GM19463 (cell line): ENCODE results near the gene PLXDC2.
"Not testable (repeated sequence)": the region's sequence is repeated elsewhere in the genome, so short reads cannot be mapped to it uniquely, and the experiment has no call there.

Source experiments
- ATAC-seq: cut with Tn5 transposase; IDR thresholded peaks from one replicate; pipeline ENCODE4 v1.9.1; 2021; ENCODE audit warnings: mild to moderate bottlenecking, moderate library complexity; ENCODE audit not compliant: unreplicated experiment

The PLXDC2 gene

GRCh38 chr10:20170661-20171060, 354.4 kb downstream of the PLXDC2 start:
- no peak for ATAC-seq

- no peak for ATAC-seq
Observed at GRCh38 chr10:20173046-20173445, 356.8 kb downstream of the PLXDC2 start.

GRCh38 chr10:20175719-20176118, 359.5 kb downstream of the PLXDC2 start:
- no peak for ATAC-seq

GRCh38 chr10:20180766-20181165, 364.5 kb downstream of the PLXDC2 start:
- no peak for ATAC-seq

GRCh38 chr10:20181434-20181833, 365.2 kb downstream of the PLXDC2 start:
- ATAC-seq, result no peak

GRCh38 chr10:20185116-20185515, 368.9 kb downstream of the PLXDC2 start:
- no peak for ATAC-seq

- not testable (repeated sequence) for ATAC-seq
Observed at GRCh38 chr10:20191392-20191791, 375.2 kb downstream of the PLXDC2 start.

GRCh38 chr10:20195076-20195475, 378.8 kb downstream of the PLXDC2 start:
- ATAC-seq, result no peak

GRCh38 chr10:20200758-20201157, 384.5 kb downstream of the PLXDC2 start:
- no peak for ATAC-seq

GRCh38 chr10:20202337-20202736, 386.1 kb downstream of the PLXDC2 start:
- ATAC-seq, result no peak

GRCh38 chr10:20207653-20208052, 391.4 kb downstream of the PLXDC2 start:
- ATAC-seq, result no peak

- not testable (repeated sequence) for ATAC-seq
Observed at GRCh38 chr10:20209098-20209497, 392.9 kb downstream of the PLXDC2 start.

- no peak for ATAC-seq
Observed at GRCh38 chr10:20215547-20216152, 399.4 kb downstream of the PLXDC2 start.

- no peak for ATAC-seq
Observed at GRCh38 chr10:20221356-20221755, 405.1 kb downstream of the PLXDC2 start.

- no peak for ATAC-seq
Observed at GRCh38 chr10:20228729-20229128, 412.5 kb downstream of the PLXDC2 start.

GRCh38 chr10:20232079-20232705, 416.0 kb downstream of the PLXDC2 start:
- no peak for ATAC-seq

GRCh38 chr10:20233423-20233822, 417.2 kb downstream of the PLXDC2 start:
- ATAC-seq, result no peak

GRCh38 chr10:20234579-20234978, 418.3 kb downstream of the PLXDC2 start:
- no peak for ATAC-seq

GRCh38 chr10:20237091-20237570, 420.9 kb downstream of the PLXDC2 start:
- ATAC-seq, result no peak

GRCh38 chr10:20237586-20237985, 421.4 kb downstream of the PLXDC2 start:
- no peak for ATAC-seq

GRCh38 chr10:20240643-20241042, 424.4 kb downstream of the PLXDC2 start:
- no peak for ATAC-seq

GRCh38 chr10:20247454-20247853, 431.2 kb downstream of the PLXDC2 start:
- ATAC-seq, result no peak
